Activated CD8-positive, alpha-beta memory T cell treated with anti-CD3 and anti-CD28 coated beads, Interleukin-2, amount 10 ng/mL, durations not matched to agents 7 days and 5 days (primary cell): Measurements from ENCODE around the gene LSP1. TPM values are rescaled to one million over a fixed set of nuclear protein-coding genes. Genes with fewer than 3 reads are reported as not detected.
A peak's percentile ranks its signal among the peaks of the same experiment; 100 is the strongest.

ENCODE experiments used
- ATAC-seq: fragments of 150-1000 bp; cut with Tn5 transposase; one replicate; pipeline ENCODE4 v1.10.0; 2021; ENCODE audit warnings: moderate library complexity
- CTCF ChIA-PET: fragments of 350-600 bp; sonication (Branson Sonifier 250); formaldehyde crosslinking; loops from one replicate; lab custom pipeline; 2021; ENCODE audit warnings: antibody characterized with exemption; lab: Charles Lee
- DNase-seq: peaks from one replicate; pipeline ENCODE4 v3.0.0-alpha.2; 2020
- H3K27ac Mint-ChIP-seq: one replicate; pipeline ENCODE4 v1.8.0; 2021; ENCODE audit warnings: mild to moderate bottlenecking, mixed read lengths
- H3K27me3 Mint-ChIP-seq: one replicate; pipeline ENCODE4 v1.8.0; 2021; ENCODE audit warnings: mixed read lengths
- H3K36me3 Mint-ChIP-seq: one replicate; pipeline ENCODE4 v1.8.0; 2021; ENCODE audit warnings: mild to moderate bottlenecking, mixed read lengths
- H3K4me1 Mint-ChIP-seq: one replicate; pipeline ENCODE4 v1.8.0; 2021; ENCODE audit warnings: mixed read lengths
- H3K4me3 Mint-ChIP-seq: one replicate; pipeline ENCODE4 v1.8.0; 2021; ENCODE audit warnings: mild to moderate bottlenecking, moderate library complexity, mixed read lengths
- H3K9me3 Mint-ChIP-seq: one replicate; pipeline ENCODE4 v1.8.0; 2022; ENCODE audit warnings: low read depth, mixed read lengths
- total RNA-seq, 2 experiments: library from RNA; stranded (reverse); gene quantifications; one replicate each; pipeline ENCODE4 v1.2.3, GENCODE V29; 2021

The LSP1 gene
- total RNA-seq, 2 experiments from 2014 or later: 574 to 702 TPM

DNA sequence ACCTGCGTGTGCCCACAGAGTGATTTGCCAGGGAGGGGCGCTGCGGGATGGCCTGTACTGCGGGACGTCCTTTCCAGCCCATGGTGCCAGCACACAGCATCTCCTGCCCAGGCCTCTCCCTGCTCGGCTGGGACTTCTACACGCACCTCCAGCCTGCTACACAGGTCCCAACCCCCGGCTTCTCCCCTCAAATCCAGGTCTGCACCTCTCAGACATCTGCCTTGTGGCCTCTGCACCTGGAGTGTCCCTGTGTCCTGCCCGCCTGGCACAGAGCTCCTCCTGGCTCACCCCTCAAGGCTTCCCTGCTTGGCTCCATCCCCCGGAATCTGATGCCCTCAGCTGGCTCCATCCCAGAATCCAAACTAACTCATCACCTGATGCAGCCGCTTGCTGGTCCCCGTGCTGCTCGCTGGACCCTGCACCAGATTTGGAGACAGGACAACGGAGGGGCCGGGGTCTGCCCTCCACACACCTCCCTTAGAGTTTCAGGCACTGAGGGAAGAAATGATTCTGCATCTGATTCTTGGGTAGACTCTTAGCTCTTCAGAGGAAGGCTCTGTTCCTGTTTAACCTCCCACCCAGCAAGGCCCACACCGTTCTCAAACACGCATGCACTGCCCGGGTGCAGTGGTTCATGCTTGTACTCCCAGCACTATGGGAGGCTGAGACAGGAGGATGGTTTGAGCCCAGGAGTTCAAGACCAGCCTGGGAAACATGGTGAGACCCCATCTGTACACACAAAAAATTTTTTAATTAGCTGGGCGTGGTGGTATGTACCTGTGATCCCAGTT is 4.0 kb upstream of the LSP1 start:
- no peak for DNase-seq
- Mint-ChIP-seq H3K36me3 (peaks cover 9% of the 10 kb centered on the region), H3K27me3 (no peaks in the 10 kb centered on the region), H3K4me1 (peaks cover 66% of the 10 kb centered on the region), H3K27ac (peak overlapping the region; percentile 62), H3K9me3 (no peaks in the 10 kb centered on the region), H3K4me3 (no peak overlapping the region)
- CTCF ChIA-PET: interaction anchor here (1.5 to 5.4 kb wide), 3 partner anchors 34 to 155 kb away, joined by 8 to 39 read pairs (median 9); no protein-coding TSS in a partner anchor
- no peak for ATAC-seq

DNA sequence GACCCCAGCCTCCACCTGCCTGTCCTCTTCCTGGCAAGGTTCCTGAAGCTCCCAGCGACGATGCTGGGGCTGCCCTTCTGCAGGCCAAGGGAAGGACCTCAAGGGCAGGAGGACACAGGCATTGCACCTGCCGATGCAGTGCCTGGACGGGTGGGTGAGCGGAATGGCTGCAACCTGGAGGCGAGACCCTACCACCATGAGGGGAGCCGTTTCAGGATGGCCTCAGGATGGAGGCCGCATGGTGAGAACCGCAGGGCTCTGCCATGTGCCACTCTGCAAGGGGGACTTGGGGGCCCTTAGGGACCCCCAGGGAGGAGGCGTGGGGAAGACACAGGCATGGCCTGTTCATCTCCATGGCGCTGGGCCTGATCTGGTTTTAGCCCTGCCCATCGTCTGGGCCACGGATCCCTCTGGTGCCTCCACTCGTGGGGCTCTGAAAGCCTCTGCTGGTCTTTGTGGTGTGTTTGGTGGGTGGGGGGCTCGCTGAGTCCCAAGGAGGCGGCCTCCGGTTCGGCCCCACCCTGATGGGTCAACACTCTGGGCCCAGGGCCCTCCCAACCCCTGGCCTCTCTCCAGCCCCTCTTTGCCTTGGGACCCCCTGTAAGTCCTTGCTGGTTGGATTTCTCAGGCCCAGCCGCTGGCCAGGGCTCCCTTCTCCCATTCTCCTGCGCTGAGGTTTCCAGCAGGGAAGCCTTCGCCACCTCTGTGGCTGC is 1.3 kb upstream of the LSP1 start:
- peaks cover 55% of the 10 kb centered on the region for H3K4me1 Mint-ChIP-seq
- CTCF ChIA-PET: interaction anchor here (1.0 to 6.9 kb wide), 15 partner anchors 11 to 300 kb away, joined by 3 to 69 read pairs (median 9); partner anchors contain the start of gene TNNI2

DNA sequence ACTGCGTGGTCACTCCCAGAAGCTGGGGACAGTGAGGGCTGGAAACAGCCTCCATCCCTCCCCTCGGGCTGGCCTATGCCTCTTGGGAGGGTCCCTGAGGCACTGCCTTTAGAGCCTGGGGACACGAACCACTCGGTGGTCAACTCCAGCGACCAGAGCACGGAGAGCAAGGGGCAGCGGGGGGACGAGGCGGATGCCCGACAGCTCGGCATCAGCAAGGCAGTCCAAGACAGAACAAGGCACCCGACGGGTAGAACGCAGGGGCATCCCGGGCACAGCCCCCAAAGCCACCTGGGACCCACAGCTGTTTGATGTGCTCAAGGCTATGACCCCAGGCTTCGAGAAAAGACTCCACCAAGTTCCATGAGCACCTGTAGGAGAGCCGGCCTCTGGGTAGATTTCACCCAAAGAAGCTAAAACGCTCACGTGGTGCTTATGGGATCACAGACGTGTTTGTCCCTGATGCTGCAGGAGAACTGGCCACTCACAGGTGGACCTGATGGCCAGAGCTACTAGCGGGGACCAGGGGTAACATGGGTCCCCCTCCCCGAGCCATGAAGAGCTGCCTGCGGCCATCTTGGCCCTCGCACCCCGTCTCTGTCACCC is 510 bp upstream of the LSP1 start:
- no peak for ATAC-seq
- H3K36me3 Mint-ChIP-seq: peaks cover 15% of the 10 kb centered on the region
- peak overlapping the region; percentile 99 for H3K27ac Mint-ChIP-seq
- H3K4me3 Mint-ChIP-seq: peak overlapping the region; percentile 99
- H3K4me1 Mint-ChIP-seq: peaks cover 55% of the 10 kb centered on the region
- DNase-seq: no peak
- CTCF ChIA-PET: interaction anchor here (0.9 to 6.9 kb wide), 11 partner anchors 16 to 299 kb away, joined by 3 to 69 read pairs (median 13); no protein-coding TSS in a partner anchor
- no peaks in the 10 kb centered on the region for H3K9me3 Mint-ChIP-seq
- H3K27me3 Mint-ChIP-seq: no peaks in the 10 kb centered on the region

More for the DNA sequence above, 1.3 kb upstream of the LSP1 start:
- peak overlapping the region; percentile 99 for H3K27ac Mint-ChIP-seq
- no peaks in the 10 kb centered on the region for H3K9me3 Mint-ChIP-seq
- H3K4me3 Mint-ChIP-seq: peak overlapping the region; percentile 99
- no peak for ATAC-seq
- H3K27me3 Mint-ChIP-seq: no peaks in the 10 kb centered on the region
- peaks cover 15% of the 10 kb centered on the region for H3K36me3 Mint-ChIP-seq
- DNase-seq: no peak

DNA sequence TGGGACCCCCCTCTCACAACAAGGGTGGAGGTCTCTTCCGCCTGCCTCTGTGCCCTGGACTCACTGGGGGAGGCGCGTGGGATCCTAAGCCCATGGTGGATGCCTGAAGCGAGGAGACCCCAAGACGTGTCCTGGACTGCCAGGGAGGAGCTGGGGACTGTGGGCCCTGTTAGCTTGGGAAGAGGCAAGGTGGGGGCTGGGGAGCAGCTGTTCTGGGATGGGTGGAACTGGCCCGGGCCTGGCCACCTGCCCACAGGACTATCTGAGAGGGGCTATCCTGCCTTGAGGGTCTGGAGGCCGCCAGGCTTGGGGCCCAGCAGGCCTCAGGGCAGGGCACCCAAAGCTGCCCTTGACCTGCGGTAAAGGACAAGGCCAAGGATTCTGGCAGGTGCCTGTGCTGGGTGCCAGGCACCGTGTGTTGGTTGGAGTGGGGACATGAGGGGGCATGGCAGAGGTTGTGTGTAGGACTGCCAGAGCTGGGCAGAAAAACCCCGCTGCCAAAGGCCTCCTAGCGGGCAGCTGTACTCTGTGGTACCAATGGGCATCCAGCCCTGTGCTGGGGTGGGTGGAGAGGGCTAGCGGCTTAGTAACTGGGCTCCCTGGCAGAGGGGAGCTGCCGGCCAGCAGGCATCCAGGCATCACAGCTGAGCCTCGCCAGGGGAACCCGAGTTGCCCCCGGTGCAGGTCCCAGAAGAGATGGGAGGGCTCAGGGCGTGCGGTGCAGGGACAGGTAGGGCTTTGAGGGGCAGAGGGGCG is 670 bp downstream of the LSP1 start:
- peak; percentile 1 for ATAC-seq
- H3K27me3 Mint-ChIP-seq: no peaks in the 10 kb centered on the region

DNA sequence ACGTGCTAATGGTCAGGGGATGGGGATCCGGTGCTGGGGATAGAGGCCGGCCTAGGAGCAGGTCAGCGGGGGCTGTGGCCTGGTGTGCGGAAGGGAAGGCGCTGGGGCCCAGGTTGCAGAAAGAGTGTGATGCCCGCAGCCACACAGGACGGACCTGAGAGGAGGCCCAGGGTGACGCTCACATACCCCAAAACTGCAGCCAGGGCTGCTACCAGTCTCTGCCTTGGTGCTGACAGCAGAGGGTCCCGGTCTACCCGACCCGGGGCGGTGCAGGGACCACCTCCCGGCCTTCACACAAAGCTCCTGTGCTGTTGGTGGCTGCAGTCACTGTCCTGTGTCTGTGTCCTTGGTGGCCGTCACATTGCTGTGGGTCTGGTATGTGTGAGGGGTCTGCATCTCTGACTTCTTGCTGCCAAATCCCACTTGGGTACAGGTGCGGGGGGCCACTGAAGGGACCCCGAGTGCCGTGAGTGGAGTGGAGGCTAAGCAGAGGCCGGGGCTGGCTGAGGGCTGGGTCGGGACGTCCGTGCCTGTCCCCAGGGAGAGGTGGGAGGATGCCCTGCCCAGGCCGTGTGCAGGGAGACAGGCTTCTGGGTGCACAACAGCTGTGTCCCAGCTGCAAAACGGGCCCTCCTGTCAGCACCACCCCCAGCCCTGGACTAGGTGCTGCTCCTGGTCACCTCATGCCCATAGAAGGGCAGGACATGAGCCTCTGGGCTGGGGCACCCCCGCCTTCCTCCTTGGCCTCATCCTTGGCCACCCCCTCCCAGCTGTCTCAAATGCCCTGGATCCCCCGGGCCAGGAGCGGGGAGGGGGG is 1.5 kb downstream of the LSP1 start:
- no peak for DNase-seq
- Mint-ChIP-seq H3K27ac (peak overlapping the region; percentile 99), H3K4me3 (peak overlapping the region; percentile 99), H3K4me1 (peaks cover 51% of the 10 kb centered on the region), H3K9me3 (no peaks in the 10 kb centered on the region), H3K36me3 (peaks cover 17% of the 10 kb centered on the region), H3K27me3 (no peaks in the 10 kb centered on the region)
- CTCF ChIA-PET: interaction anchor here (1.2 to 6.9 kb wide), 11 partner anchors 19 to 297 kb away, joined by 3 to 69 read pairs (median 4); no protein-coding TSS in a partner anchor
- no peak for ATAC-seq

More for the DNA sequence above, 670 bp downstream of the LSP1 start:
- Mint-ChIP-seq H3K4me1 (peaks cover 55% of the 10 kb centered on the region), H3K9me3 (no peaks in the 10 kb centered on the region), H3K27ac (peak overlapping the region; percentile 99), H3K4me3 (peak overlapping the region; percentile 99), H3K36me3 (peaks cover 16% of the 10 kb centered on the region)
- DNase-seq: no peak
- CTCF ChIA-PET: interaction anchor here (0.7 to 6.9 kb wide), 13 partner anchors 14 to 449 kb away, joined by 3 to 69 read pairs (median 4); partner anchors contain the start of gene TNNI2

DNA sequence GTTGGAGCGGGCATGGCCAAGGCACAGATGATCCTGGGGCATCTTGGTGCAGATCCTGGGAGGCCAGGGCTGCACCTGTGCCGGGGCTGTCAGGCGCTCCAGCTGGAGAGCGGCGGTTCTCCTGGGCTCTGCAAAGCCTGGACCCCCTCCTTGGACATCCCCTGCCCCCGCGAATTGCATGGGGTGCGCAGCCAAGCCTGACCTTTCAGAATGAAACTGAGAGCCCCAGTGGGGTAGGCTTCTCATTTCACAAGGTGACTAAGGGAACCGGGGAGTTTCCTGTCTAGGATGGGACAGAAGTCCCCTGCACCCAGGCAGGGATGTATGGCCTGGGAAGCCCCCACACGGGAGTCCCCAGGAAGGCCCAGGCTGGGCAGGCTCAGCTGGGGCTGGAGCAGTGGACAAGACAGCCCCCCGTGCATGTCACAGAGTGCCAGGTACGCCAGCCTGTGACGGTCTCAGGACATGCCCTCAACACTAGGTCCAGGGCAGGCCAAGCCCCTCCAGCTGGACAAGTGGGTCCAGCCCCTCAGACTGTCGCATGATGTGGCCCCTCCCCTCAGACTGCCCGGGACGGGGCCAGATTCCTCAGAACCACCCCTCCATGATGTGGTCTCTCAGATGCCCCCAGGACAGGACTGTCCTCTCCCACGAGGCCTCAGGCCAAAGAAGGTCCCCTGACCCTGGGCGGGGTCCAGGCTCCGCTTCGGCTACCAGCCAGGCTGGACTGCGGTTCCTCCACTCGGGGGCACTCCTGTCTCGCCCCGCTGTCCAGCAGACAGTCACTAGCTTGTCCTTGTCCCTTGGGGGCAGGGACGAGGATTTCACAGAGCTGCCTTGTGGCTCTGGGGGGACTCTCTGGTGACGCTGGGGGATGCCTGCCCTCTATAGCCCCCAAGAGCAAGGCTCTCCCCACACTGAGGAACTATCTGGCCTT is 2.3 kb downstream of the LSP1 start:
- Mint-ChIP-seq H3K36me3 (peaks cover 19% of the 10 kb centered on the region), H3K4me3 (peak overlapping the region; percentile 99), H3K9me3 (no peaks in the 10 kb centered on the region), H3K4me1 (peaks cover 43% of the 10 kb centered on the region), H3K27me3 (no peaks in the 10 kb centered on the region), H3K27ac (peak overlapping the region; percentile 28)
- CTCF ChIA-PET: interaction anchor here (1.3 to 6.9 kb wide), 8 partner anchors 24 to 296 kb away, joined by 3 to 69 read pairs (median 6); no protein-coding TSS in a partner anchor
- no peak for ATAC-seq
- peak; percentile 71 for DNase-seq

DNA sequence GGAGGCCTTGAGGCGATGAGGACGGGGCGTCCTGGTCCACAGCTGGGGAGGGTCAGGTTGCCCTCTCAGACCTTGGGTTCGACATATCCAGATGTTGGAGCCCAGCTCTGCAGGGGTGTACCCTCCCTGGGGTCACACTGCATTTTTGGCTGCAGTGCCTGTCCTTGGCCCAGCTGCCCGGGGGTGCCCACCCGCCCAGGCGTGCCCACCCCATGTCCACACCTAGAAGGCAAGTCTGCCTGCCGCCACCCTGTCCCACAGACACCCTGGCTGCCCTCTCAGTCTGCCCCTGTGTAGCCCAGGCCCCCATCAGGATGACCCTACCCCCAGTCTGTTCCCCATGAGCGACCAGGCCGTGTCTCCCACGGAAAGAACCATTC is 3.0 kb downstream of the LSP1 start:
- no peaks in the 10 kb centered on the region for H3K9me3 Mint-ChIP-seq
- ATAC-seq (no peak), DNase-seq (no peak)
- H3K36me3 Mint-ChIP-seq: peaks cover 19% of the 10 kb centered on the region
- H3K4me3 Mint-ChIP-seq: no peak overlapping the region
- CTCF ChIA-PET: interaction anchor here (1.4 to 6.9 kb wide), 2 partner anchors 26 to 92 kb away, joined by 6 to 69 read pairs; no protein-coding TSS in a partner anchor
- peak overlapping the region; percentile 59 for H3K27ac Mint-ChIP-seq
- H3K4me1 Mint-ChIP-seq: peaks cover 36% of the 10 kb centered on the region
- no peaks in the 10 kb centered on the region for H3K27me3 Mint-ChIP-seq

DNA sequence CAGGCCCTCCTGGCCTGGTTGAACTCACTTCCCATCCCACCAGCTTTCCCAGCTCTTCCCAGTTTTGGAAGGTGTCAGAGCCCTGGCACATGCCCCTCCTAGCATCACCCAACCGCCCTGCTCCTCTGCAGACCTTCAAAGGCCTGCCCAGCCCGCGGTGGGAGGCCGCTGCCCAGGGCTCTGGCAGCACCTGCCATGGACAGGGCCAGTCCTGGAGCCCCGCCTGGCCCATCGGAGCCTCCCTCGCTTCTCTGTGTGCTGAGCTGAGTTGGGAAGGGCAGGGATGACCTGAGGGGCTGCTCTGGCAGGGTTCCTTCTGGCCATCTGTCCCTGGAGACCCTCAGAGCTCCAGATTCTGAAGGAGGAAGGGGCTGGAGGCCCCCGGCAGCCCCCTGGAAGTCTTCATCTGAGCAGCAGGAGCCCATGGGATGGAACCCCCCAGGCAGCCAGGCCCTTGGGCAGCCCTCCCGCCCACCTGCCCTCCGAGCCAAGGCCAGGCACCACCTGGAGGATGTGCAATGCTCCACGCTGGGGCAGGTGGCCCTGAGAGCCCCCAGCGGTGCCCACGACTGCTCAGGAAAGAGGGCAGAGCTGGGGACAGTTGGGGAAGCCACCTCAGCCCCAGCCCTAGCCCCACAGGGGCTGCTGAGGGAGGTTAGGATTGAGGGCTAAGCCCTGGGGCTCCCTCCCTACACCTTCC is 3.6 kb downstream of the LSP1 start:
- no peaks in the 10 kb centered on the region for H3K27me3 Mint-ChIP-seq
- no peak overlapping the region for H3K4me3 Mint-ChIP-seq
- no peak for DNase-seq
- H3K36me3 Mint-ChIP-seq: peaks cover 19% of the 10 kb centered on the region
- no peak for ATAC-seq
- no peaks in the 10 kb centered on the region for H3K9me3 Mint-ChIP-seq
- CTCF ChIA-PET: interaction anchor here (1.4 to 6.9 kb wide), 3 partner anchors 26 to 162 kb away, joined by 5 to 69 read pairs (median 6); no protein-coding TSS in a partner anchor
- H3K4me1 Mint-ChIP-seq: peaks cover 30% of the 10 kb centered on the region
- H3K27ac Mint-ChIP-seq: peak overlapping the region; percentile 59

DNA sequence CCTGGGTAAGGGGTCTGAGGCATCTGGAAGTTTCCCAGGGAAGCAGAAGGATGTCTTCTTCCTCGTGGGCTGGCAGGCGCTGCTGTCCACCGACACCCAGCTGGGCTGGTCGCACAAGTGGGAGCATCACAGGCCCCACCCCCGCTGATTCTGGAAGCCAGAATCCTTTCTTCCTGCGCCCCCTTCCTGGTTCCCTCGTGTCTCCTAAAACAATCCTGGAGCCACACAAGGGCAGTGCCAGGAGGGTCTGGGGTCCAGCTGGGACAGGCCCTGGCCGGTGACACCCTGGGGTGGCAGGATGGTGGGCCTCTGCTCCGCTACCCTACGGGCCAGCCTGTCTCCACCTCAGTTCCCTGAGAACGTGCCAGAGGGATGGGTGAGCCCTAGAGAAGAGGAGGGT is 4.2 kb downstream of the LSP1 start:
- no peak for ATAC-seq
- Mint-ChIP-seq H3K27ac (no peak overlapping the region), H3K36me3 (peaks cover 19% of the 10 kb centered on the region), H3K4me3 (no peak overlapping the region), H3K9me3 (no peaks in the 10 kb centered on the region), H3K4me1 (peaks cover 24% of the 10 kb centered on the region), H3K27me3 (no peaks in the 10 kb centered on the region)
- no peak for DNase-seq
- CTCF ChIA-PET: interaction anchor here (0.8 to 6.9 kb wide), 4 partner anchors 20 to 163 kb away, joined by 3 to 69 read pairs (median 4); no protein-coding TSS in a partner anchor

DNA sequence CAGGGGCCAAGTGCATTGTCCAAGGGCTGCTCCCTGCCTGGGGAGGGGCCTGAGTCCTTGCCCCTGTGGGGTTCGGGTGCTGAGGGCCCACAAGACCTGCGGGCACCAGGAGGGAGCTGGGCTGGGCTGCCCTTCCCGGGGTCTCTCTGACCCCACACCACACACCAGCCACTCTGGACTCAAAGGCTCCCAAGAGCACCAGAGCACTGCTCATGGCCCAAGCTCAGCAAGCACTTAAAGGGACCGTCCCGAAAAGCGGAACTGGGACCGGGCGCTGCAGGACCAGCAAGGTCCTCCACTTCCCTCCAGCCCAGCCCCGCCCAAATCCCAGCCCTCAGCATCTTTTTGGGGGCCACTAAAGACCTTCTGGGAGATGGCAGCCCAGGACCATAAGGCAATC is 5.3 kb downstream of the LSP1 start:
- CTCF ChIA-PET: interaction anchor here (0.8 to 1.1 kb wide), 3 partner anchors 24 to 143 kb away, joined by 3 to 5 read pairs (median 4); no protein-coding TSS in a partner anchor
- Mint-ChIP-seq H3K4me3 (no peak overlapping the region), H3K9me3 (no peaks in the 10 kb centered on the region)

More for the DNA sequence above, 5.3 kb downstream of the LSP1 start:
- no peak for ATAC-seq
- Mint-ChIP-seq H3K4me1 (peaks cover 18% of the 10 kb centered on the region), H3K36me3 (peaks cover 17% of the 10 kb centered on the region), H3K27me3 (no peaks in the 10 kb centered on the region), H3K27ac (no peak overlapping the region)
- DNase-seq: no peak
